CD4-positive, alpha-beta T cell (primary cell): ENCODE data around the gene CCKAR. TPM values are rescaled to one million over a fixed set of nuclear protein-coding genes. Genes with fewer than 3 reads are reported as not detected.

Experiments used
- ATAC-seq: fragments of 200-7000 bp; cut with Tn5 transposase; one replicate; pipeline ENCODE4 v1.10.0; 2022; ENCODE audit warnings: mild to moderate bottlenecking; ENCODE audit not compliant: poor library complexity
- CTCF ChIA-PET: fragments of 350-600 bp; sonication (Branson Sonifier 250); formaldehyde crosslinking; loops from one replicate; lab custom pipeline; 2021; ENCODE audit warnings: antibody characterized with exemption, inconsistent platforms; lab: Charles Lee
- POLR2A ChIA-PET: fragments of 350-600 bp; sonication (Branson Sonifier 250); formaldehyde crosslinking; loops from one replicate; lab custom pipeline; 2021; ENCODE audit warnings: antibody characterized with exemption, inconsistent platforms; lab: Charles Lee
- DNase-seq, 14 experiments: peaks; one replicate each; pipeline ENCODE4 v3.0.0-alpha.2; 2013 to 2020; ENCODE audit warnings: mixed read lengths in 2 of 14
- H3K27ac ChIP-seq, 2 donors: one replicate each; pipeline versions ENCODE4 v1.5.1 to v1.7.0; 2013; ENCODE audit warnings: low read length in 2 of 2, low read depth in 1 of 2, mild to moderate bottlenecking in 1 of 2
- H3K27me3 ChIP-seq, 2 experiments: 1 replicate in 1 of 2; 2 replicates in 1 of 2; pipeline versions ENCODE4 v1.6.1 to v1.7.0; 2013; ENCODE audit warnings: low read length in 2 of 2, control low read depth in 1 of 2, mild to moderate bottlenecking in 1 of 2, moderate library complexity in 1 of 2; ENCODE audit not compliant: insufficient read depth in 2 of 2, control insufficient read depth in 1 of 2
- H3K36me3 ChIP-seq: one replicate; pipeline ENCODE4 v1.6.1; 2013; ENCODE audit warnings: low read length, control low read depth; ENCODE audit not compliant: insufficient read depth
- H3K4me1 ChIP-seq: one replicate; pipeline ENCODE4 v1.6.1; 2013; ENCODE audit warnings: low read length, control low read depth; ENCODE audit not compliant: insufficient read depth
- H3K4me3 ChIP-seq: one replicate; pipeline ENCODE4 v1.5.1; 2013; ENCODE audit warnings: mild to moderate bottlenecking, low read length, moderate library complexity
- H3K9me3 ChIP-seq, 2 experiments: 1 replicate in 1 of 2; 2 replicates in 1 of 2; pipeline versions ENCODE4 v1.6.1 to v1.7.0; 2013; ENCODE audit warnings: low read length in 2 of 2, mild to moderate bottlenecking in 2 of 2, control low read depth in 1 of 2, moderate library complexity in 1 of 2; ENCODE audit not compliant: control insufficient read depth in 1 of 2, insufficient read depth in 1 of 2
- H3K27ac Mint-ChIP-seq: one replicate; pipeline ENCODE4 v1.8.0; 2020; ENCODE audit warnings: mixed read lengths
- H3K27me3 Mint-ChIP-seq: one replicate; pipeline ENCODE4 v1.8.0; 2021; ENCODE audit warnings: mixed read lengths
- H3K36me3 Mint-ChIP-seq: one replicate; pipeline ENCODE4 v1.8.0; 2021; ENCODE audit warnings: low read depth, mixed read lengths
- H3K4me1 Mint-ChIP-seq: one replicate; pipeline ENCODE4 v1.8.0; 2021; ENCODE audit warnings: low read depth, mixed read lengths
- H3K4me3 Mint-ChIP-seq: one replicate; pipeline ENCODE4 v1.8.0; 2020; ENCODE audit warnings: mild to moderate bottlenecking, mixed read lengths
- H3K9me3 Mint-ChIP-seq: one replicate; pipeline ENCODE4 v1.8.0; 2020; ENCODE audit warnings: mixed read lengths
- CTCF ChIP-seq: fragments of 200-600 bp; IDR thresholded peaks from one replicate; pipeline ENCODE4 v1.8.0; 2022; ENCODE audit warnings: antibody characterized with exemption, mild to moderate bottlenecking
- intact Hi-C, 2 experiments: fragments of 100-400 bp; cut with DNase I in 1 of 2; cut with micrococcal nuclease in 1 of 2; formaldehyde crosslinking; loops; one replicate each; pipeline versions ENCODE4 v1.15.1 to v1.9.0; 2023 to 2025; cut with DNase I, micrococcal nuclease
- total RNA-seq, 174 experiments: library from RNA in 2 of 174; stranded (reverse) in 2 of 174; gene quantifications; one replicate each; pipeline ENCODE4 v1.2.3 and lab custom pipeline; 2021 to 2026

CCKAR gene
- total RNA-seq, 2 experiments from 2014 or later: not detected

GRCh38 chr4:26482508-26483462, 7.5 kb downstream of the CCKAR start:
- Mint-ChIP-seq H3K9me3 (no peaks in the 10 kb centered on the region), H3K36me3 (no peaks in the 10 kb centered on the region), H3K4me3 (no peak overlapping the region), H3K4me1 (no peaks in the 10 kb centered on the region), H3K27ac (no peak overlapping the region), H3K27me3 (no peaks in the 10 kb centered on the region)
- ATAC-seq (no peak), DNase-seq (no peak)
- H3K27me3 ChIP-seq: no peaks in the 10 kb centered on the region
- no peak overlapping the region for H3K27ac ChIP-seq
- ChIA-PET POLR2A (no interaction called here), CTCF (no interaction called here)
- no peak for TF ChIP-seq CTCF
- no peaks in the 10 kb centered on the region for H3K36me3 ChIP-seq
- H3K4me3 ChIP-seq: no peak overlapping the region
- peaks cover 0 to 7% of the 10 kb centered on the region in 2 experiments for H3K9me3 ChIP-seq
- no peaks in the 10 kb centered on the region for H3K4me1 ChIP-seq
- intact Hi-C loops: no loop called here

- Histone ChIP-seq H3K27ac (no peak overlapping the region), H3K4me1 (no peaks in the 10 kb centered on the region), H3K4me3 (no peak overlapping the region), H3K27me3 (no peaks in the 10 kb centered on the region), H3K36me3 (no peaks in the 10 kb centered on the region), H3K9me3 (peaks cover 0 to 7% of the 10 kb centered on the region in 2 experiments)
- intact Hi-C loops: no loop called here
- Mint-ChIP-seq H3K4me3 (no peak overlapping the region), H3K27ac (no peak overlapping the region), H3K27me3 (no peaks in the 10 kb centered on the region), H3K36me3 (no peaks in the 10 kb centered on the region), H3K4me1 (no peaks in the 10 kb centered on the region), H3K9me3 (no peaks in the 10 kb centered on the region)
- no peak for TF ChIP-seq CTCF
- ATAC-seq: no peak
- ChIA-PET CTCF (no interaction called here), POLR2A (no interaction called here)
- no peak for DNase-seq
Observed at GRCh38 chr4:26478330-26478729, 12.0 kb downstream of the CCKAR start.

- intact Hi-C loops: no loop called here
- no peaks in the 10 kb centered on the region for H3K36me3 Mint-ChIP-seq
- Histone ChIP-seq H3K27ac (no peak overlapping the region), H3K4me1 (no peaks in the 10 kb centered on the region), H3K9me3 (peaks cover 0 to 2% of the 10 kb centered on the region in 2 experiments), H3K36me3 (no peaks in the 10 kb centered on the region), H3K4me3 (no peak overlapping the region), H3K27me3 (peaks cover 0 to 4% of the 10 kb centered on the region in 2 experiments)
- POLR2A ChIA-PET: no interaction called here
- H3K9me3 Mint-ChIP-seq: no peaks in the 10 kb centered on the region
- TF ChIP-seq CTCF: no peak
- H3K4me3 Mint-ChIP-seq: no peak overlapping the region
- H3K27me3 Mint-ChIP-seq: no peaks in the 10 kb centered on the region
- H3K4me1 Mint-ChIP-seq: no peaks in the 10 kb centered on the region
- CTCF ChIA-PET: no interaction called here
- no peak for DNase-seq
- no peak for ATAC-seq
- H3K27ac Mint-ChIP-seq: no peak overlapping the region
Observed at GRCh38 chr4:26476545-26476944, 13.7 kb downstream of the CCKAR start.
